ENCODE data around the gene ATXN7L1. TPM values are rescaled to one million over a fixed set of nuclear protein-coding genes. Genes with fewer than 3 reads are reported as not detected.

ATXN7L1 gene
- total and polyA plus RNA-seq, 2 donors (not counting 1 experiment from before 2014, with no cell fraction given), result 7.1 to 40.6 TPM

DNA sequence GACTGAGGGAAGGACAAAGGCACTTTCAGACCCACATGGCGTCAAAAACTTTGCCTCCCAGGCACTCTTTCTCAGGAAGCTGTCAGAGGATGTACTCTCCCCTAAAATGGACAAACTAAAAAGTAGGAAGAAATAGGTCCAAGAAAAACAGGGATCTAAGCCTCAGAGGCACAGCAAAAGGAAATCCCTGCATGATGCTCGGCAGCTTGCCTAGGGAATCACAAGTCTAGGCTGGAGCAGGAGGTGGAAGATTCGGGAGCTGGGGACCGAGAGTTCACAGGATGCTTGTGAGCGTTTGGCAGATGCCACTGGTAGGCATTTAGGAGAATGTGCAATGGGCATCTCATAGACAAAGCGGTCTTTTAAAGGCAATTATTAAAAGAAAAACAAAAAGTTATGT, 60.8 kb downstream of the ATXN7L1 start:
- 100% methylated on average over 2 of the region's 6 CpGs for WGBS (ENCODE audit: insufficient coverage)
- CTCF ChIA-PET, result no interaction called here
- peaks cover 9% of the 10 kb centered on the region for H3K4me1 Mint-ChIP-seq

DNA sequence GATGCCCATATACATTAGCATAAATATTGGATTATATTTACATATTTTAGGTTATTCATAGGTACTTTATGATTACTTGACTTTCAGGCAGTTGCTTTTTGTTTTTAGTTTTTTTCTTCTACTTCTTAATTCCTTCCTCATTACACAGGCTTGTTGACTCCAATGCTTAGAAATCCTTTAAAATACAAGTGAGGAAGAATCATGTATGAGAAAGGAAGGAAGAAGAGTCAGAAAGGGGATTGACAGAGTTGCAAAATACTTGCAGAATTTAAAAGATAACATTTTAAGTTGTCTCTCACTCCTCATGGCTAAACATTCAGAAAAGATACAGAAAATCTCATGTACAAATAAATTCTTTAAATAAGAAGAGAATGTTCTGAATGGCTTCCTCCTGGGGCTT, 61.9 kb downstream of the ATXN7L1 start:
- H3K27me3 Mint-ChIP-seq, result no peaks in the 10 kb centered on the region
- TF ChIP-seq, protein P1, sequence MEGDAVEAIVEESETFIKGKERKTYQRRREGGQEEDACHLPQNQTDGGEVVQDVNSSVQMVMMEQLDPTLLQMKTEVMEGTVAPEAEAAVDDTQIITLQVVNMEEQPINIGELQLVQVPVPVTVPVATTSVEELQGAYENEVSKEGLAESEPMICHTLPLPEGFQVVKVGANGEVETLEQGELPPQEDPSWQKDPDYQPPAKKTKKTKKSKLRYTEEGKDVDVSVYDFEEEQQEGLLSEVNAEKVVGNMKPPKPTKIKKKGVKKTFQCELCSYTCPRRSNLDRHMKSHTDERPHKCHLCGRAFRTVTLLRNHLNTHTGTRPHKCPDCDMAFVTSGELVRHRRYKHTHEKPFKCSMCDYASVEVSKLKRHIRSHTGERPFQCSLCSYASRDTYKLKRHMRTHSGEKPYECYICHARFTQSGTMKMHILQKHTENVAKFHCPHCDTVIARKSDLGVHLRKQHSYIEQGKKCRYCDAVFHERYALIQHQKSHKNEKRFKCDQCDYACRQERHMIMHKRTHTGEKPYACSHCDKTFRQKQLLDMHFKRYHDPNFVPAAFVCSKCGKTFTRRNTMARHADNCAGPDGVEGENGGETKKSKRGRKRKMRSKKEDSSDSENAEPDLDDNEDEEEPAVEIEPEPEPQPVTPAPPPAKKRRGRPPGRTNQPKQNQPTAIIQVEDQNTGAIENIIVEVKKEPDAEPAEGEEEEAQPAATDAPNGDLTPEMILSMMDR (IDR thresholded peaks at IDR 0.05), result no peak
- TF ChIP-seq EZH2 (IDR thresholded peaks at IDR 0.05; ENCODE audit: borderline replicate concordance, insufficient read depth, low read depth, low read length, poor library complexity, severe bottlenecking), result no peak
- POLR2A ChIA-PET, result no interaction called here
- Histone ChIP-seq H3K27ac (ENCODE audit: low read length in 2 of 2) (no peak overlapping the region), H3K79me2 (ENCODE audit: control insufficient read depth, insufficient read depth, low read length) (no peaks in the 10 kb centered on the region), H3K9ac (ENCODE audit: low read length) (no peak overlapping the region), H3K9me3 (ENCODE audit: control extremely low read depth in 1 of 3, control insufficient read depth in 2 of 3, insufficient read depth in 1 of 3, low read length in 2 of 3) (no peaks in the 10 kb centered on the region), H3K4me1 (ENCODE audit: control insufficient read depth in 2 of 2, insufficient read depth in 2 of 2, low read length in 2 of 2) (peaks cover 10 to 15% of the 10 kb centered on the region in 2 donors), H2AFZ (ENCODE audit: insufficient read depth, low read depth, low read length, poor library complexity, severe bottlenecking) (no peak overlapping the region), H3K27me3 (replicated peaks in 1 of 4; ENCODE audit: control extremely low read depth in 1 of 4, control insufficient read depth in 3 of 4, insufficient read depth in 4 of 4, low read length in 3 of 4) (no peaks in the 10 kb centered on the region), H3K4me3 (ENCODE audit: control extremely low read depth in 1 of 5, extremely low read depth in 1 of 5, insufficient read depth in 1 of 5, low read depth in 2 of 5, low read length in 4 of 5) (no peak overlapping the region), H4K20me1 (ENCODE audit: control insufficient read depth, insufficient read depth, low read length, poor library complexity, severe bottlenecking) (no peaks in the 10 kb centered on the region), H3K36me3 (replicated peaks in 1 of 2; ENCODE audit: control extremely low read depth in 1 of 2, control insufficient read depth in 1 of 2, extremely low read depth in 1 of 2, insufficient read depth in 2 of 2, low read length in 1 of 2) (no peaks in the 10 kb centered on the region), H3K4me2 (replicated peaks; ENCODE audit: low read depth, low read length, poor library complexity, severe bottlenecking) (no peak overlapping the region)
- H3K9me3 Mint-ChIP-seq (ENCODE audit: insufficient read depth), result no peaks in the 10 kb centered on the region
- H3K4me3 Mint-ChIP-seq, result no peak overlapping the region
- no peak overlapping the region for H3K27ac Mint-ChIP-seq
- peaks cover 13% of the 10 kb centered on the region for H3K4me1 Mint-ChIP-seq
- ATAC-seq (ENCODE audit: low read depth), result no peak
- intact Hi-C loops (cut with micrococcal nuclease), result no loop called here
- CTCF ChIA-PET, result interaction anchor here (0.7 to 1.0 kb wide), 3 partner anchors 10 to 924 kb away, joined by 3 to 4 read pairs (median 4); no protein-coding TSS in a partner anchor
- DNase-seq, result no peak

More for the DNA sequence above, 60.8 kb downstream of the ATXN7L1 start:
- no peaks in the 10 kb centered on the region for H3K9me3 Mint-ChIP-seq (ENCODE audit: insufficient read depth)
- Histone ChIP-seq H3K79me2 (ENCODE audit: control insufficient read depth, insufficient read depth, low read length) (no peaks in the 10 kb centered on the region), H3K27ac (ENCODE audit: low read length in 2 of 2) (no peak overlapping the region), H3K27me3 (replicated peaks in 1 of 4; ENCODE audit: control extremely low read depth in 1 of 4, control insufficient read depth in 3 of 4, insufficient read depth in 4 of 4, low read length in 3 of 4) (no peaks in the 10 kb centered on the region), H2AFZ (ENCODE audit: insufficient read depth, low read depth, low read length, poor library complexity, severe bottlenecking) (no peak overlapping the region), H3K9me3 (ENCODE audit: control extremely low read depth in 1 of 3, control insufficient read depth in 2 of 3, insufficient read depth in 1 of 3, low read length in 2 of 3) (no peaks in the 10 kb centered on the region), H3K9ac (ENCODE audit: low read length) (no peak overlapping the region), H4K20me1 (ENCODE audit: control insufficient read depth, insufficient read depth, low read length, poor library complexity, severe bottlenecking) (no peaks in the 10 kb centered on the region), H3K4me2 (replicated peaks; ENCODE audit: low read depth, low read length, poor library complexity, severe bottlenecking) (no peak overlapping the region), H3K36me3 (replicated peaks in 1 of 2; ENCODE audit: control extremely low read depth in 1 of 2, control insufficient read depth in 1 of 2, extremely low read depth in 1 of 2, insufficient read depth in 2 of 2, low read length in 1 of 2) (no peaks in the 10 kb centered on the region), H3K4me1 (ENCODE audit: control insufficient read depth in 2 of 2, insufficient read depth in 2 of 2, low read length in 2 of 2) (peaks cover 7 to 8% of the 10 kb centered on the region in 2 donors), H3K4me3 (ENCODE audit: control extremely low read depth in 1 of 5, extremely low read depth in 1 of 5, insufficient read depth in 1 of 5, low read depth in 2 of 5, low read length in 4 of 5) (no peak overlapping the region)
- no peak overlapping the region for H3K27ac Mint-ChIP-seq
- TF ChIP-seq, protein P1 (IDR thresholded peaks at IDR 0.05), result no peak
- TF ChIP-seq EZH2 (IDR thresholded peaks at IDR 0.05; ENCODE audit: borderline replicate concordance, insufficient read depth, low read depth, low read length, poor library complexity, severe bottlenecking), result no peak
- POLR2A ChIA-PET, result no interaction called here
- H3K27me3 Mint-ChIP-seq, result no peaks in the 10 kb centered on the region
- ATAC-seq (ENCODE audit: low read depth) (no peak), DNase-seq (no peak)
- intact Hi-C loops (cut with micrococcal nuclease), result no loop called here
- no peak overlapping the region for H3K4me3 Mint-ChIP-seq
